HL-60 (cell line): ENCODE results near the gene CEP63.

Experiments
- CTCF ChIP-seq: IDR thresholded peaks from one replicate; pipeline ENCODE4 v1.5.1; 2011; ENCODE audit warnings: low read length, control low read depth, inconsistent platforms; ENCODE audit not compliant: insufficient read depth
- GABPA ChIP-seq: IDR thresholded peaks from 2 replicates; pipeline ENCODE4 v1.6.1; 2012; ENCODE audit warnings: low read depth
- POLR2AphosphoS5 ChIP-seq: IDR thresholded peaks from 2 replicates; pipeline ENCODE4 v1.6.1; 2012; ENCODE audit warnings: low read depth
- SPI1 ChIP-seq: IDR thresholded peaks from 2 replicates; pipeline ENCODE4 v1.6.1; 2012; ENCODE audit warnings: low read depth, mild to moderate bottlenecking, borderline replicate concordance

GRCh38 chr3:134542287-134542958 lies 56.6 kb downstream of the CEP63 start:
- no peak for TF ChIP-seq GABPA
- no peak for TF ChIP-seq CTCF
- no peak for TF ChIP-seq SPI1
- no peak for TF ChIP-seq POLR2AphosphoS5
